Epithelial cell of proximal tubule (primary cell): Measurements from ENCODE around the gene DDX24. TPM values are rescaled to one million over a fixed set of nuclear protein-coding genes. Genes with fewer than 3 reads are reported as not detected.

Source experiments
- DNase-seq: peaks from one replicate; pipeline ENCODE4 v3.0.0-alpha.2; 2011; ENCODE audit warnings: low read depth
- H3K4me3 ChIP-seq: 2 replicates; pipeline ENCODE4 v1.5.1; 2011; ENCODE audit warnings: low read depth, mild to moderate bottlenecking, low read length
- total RNA-seq: library from RNA; depleted of rRNA; stranded (reverse); fragments of >200 nt; gene quantifications from 2 replicates; pipeline ENCODE4 v1.2.3, GENCODE V29; 2015
- TF ChIP-seq, protein P1 (sequence below): conservative IDR thresholded peaks from 2 replicates; pipeline ENCODE4 v1.5.1; 2012; ENCODE audit warnings: low read depth, mild to moderate bottlenecking, low read length

DDX24 gene
- total RNA-seq, 1 donor from 2014 or later, result 121 TPM

GRCh38 chr14:94040796-94041195, 40.2 kb downstream of the DDX24 start:
- H3K4me3 ChIP-seq, result no peak overlapping the region
- TF ChIP-seq, protein P1, sequence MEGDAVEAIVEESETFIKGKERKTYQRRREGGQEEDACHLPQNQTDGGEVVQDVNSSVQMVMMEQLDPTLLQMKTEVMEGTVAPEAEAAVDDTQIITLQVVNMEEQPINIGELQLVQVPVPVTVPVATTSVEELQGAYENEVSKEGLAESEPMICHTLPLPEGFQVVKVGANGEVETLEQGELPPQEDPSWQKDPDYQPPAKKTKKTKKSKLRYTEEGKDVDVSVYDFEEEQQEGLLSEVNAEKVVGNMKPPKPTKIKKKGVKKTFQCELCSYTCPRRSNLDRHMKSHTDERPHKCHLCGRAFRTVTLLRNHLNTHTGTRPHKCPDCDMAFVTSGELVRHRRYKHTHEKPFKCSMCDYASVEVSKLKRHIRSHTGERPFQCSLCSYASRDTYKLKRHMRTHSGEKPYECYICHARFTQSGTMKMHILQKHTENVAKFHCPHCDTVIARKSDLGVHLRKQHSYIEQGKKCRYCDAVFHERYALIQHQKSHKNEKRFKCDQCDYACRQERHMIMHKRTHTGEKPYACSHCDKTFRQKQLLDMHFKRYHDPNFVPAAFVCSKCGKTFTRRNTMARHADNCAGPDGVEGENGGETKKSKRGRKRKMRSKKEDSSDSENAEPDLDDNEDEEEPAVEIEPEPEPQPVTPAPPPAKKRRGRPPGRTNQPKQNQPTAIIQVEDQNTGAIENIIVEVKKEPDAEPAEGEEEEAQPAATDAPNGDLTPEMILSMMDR, result no peak
- DNase-seq, result no peak

DNA sequence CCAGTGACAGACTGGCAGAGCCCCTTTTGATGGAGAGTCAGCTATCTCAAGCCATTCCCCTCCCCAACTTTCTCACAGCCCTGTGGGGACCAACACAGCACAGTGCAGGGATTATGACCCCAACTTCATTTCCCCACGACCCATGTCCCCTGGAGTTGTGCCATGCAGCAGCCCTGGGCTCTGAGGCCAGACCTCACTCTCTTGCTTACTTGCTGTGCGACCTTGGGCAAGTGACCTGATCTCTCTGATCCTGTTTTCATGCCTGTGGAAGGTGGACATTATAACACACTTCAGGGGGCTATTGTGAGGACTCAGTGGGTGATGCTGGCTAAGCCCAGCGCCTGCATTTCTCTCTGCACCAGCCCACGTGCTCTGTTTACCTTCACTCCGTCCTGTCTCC, 40.8 kb downstream of the DDX24 start:
- no peak for DNase-seq
- TF ChIP-seq, protein P1, result no peak
- H3K4me3 ChIP-seq, result no peak overlapping the region

- DNase-seq, result no peak
- no peak overlapping the region for H3K4me3 ChIP-seq
- TF ChIP-seq, protein P1, result no peak
These were observed 41.9 kb downstream of the DDX24 start for GRCh38 chr14:94038921-94039629.

GRCh38 chr14:94038510-94038909, 42.5 kb downstream of the DDX24 start:
- no peak overlapping the region for H3K4me3 ChIP-seq
- no peak for DNase-seq
- TF ChIP-seq, protein P1, result no peak

GRCh38 chr14:94037954-94038353, 43.0 kb downstream of the DDX24 start:
- TF ChIP-seq, protein P1, result no peak
- no peak overlapping the region for H3K4me3 ChIP-seq
- no peak for DNase-seq

DNA sequence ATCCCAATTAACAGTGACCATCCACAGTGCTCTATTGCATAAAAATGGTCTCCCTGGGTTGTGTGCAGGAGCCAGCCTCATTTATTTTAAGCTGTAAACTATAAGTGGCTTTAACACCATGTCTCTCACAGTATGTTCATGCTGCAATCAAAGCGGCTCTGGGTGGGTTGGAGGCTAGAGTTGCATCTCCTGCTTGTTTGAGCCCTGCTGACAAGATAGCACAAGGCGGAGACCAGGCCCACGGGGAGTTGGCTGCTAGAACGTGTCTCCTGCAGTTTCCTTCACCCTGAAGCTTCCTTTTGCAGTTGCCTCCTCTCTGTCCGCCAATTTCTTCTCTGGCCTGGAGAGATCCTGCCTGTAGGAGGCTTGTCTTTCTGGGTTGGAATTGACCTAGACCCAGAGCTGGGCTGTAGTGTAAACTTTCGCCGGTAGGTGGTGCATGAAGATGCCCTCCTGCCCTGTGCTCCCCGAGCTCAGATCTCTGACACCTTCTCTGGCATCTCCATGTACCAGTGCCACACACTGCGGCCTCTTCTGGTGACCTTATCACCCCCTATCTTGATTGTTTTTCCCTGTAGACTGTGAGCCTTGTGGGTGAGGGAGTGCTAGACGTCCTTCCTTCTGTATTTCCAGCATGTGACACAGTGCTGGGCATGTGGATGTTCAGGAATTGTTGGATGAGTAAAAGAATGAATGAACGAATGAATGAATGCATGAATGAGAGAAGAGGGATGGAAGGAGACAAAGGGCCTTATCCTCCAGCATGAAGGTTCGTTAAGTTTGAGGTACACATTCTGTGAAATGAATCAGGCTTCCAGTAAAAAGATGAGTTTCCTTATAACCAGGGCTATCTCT, 44.5 kb downstream of the DDX24 start:
- TF ChIP-seq, protein P1, result peak; percentile 90
- no peak for DNase-seq

More for the DNA sequence above, 44.5 kb downstream of the DDX24 start:
- no peak overlapping the region for H3K4me3 ChIP-seq
